Measurements from ENCODE around the gene ANKRD36. TPM values are rescaled to one million over a fixed set of nuclear protein-coding genes. Genes with fewer than 3 reads are reported as not detected.
"Not testable (repeated sequence)": the region's sequence is repeated elsewhere in the genome, so short reads cannot be mapped to it uniquely, and the experiment has no call there.

Gene ANKRD36
- total and polyA plus RNA-seq, 10 of the 15 experiments (the other 5 are each of a cell fraction or from before 2014, with no cell fraction given) = 8.1 to 19.5 (median 13.0) TPM

- H4K20me1 ChIP-seq (ENCODE audit: control insufficient read depth, insufficient read depth); H3K9me3 ChIP-seq (replicated peaks; ENCODE audit: control insufficient read depth, insufficient read depth, low read length); H3K4me2 ChIP-seq (ENCODE audit: control insufficient read depth, insufficient read depth); H3K4me3 ChIP-seq; POLR2A ChIA-PET; ATAC-seq; intact Hi-C loops (cut with micrococcal nuclease; ENCODE audit: unreplicated experiment); FAIRE-seq; RAD21 ChIA-PET (ENCODE audit: unreplicated experiment); CTCF ChIA-PET; H3K27me3 ChIP-seq (replicated peaks in 1 of 2; ENCODE audit: control insufficient read depth in 2 of 2, insufficient read depth in 2 of 2, low read length in 1 of 2); H3K9ac ChIP-seq (ENCODE audit: control insufficient read depth, insufficient read depth, low read length); BruUV-seq (replicated peaks); H2AFZ ChIP-seq (ENCODE audit: control insufficient read depth, low read depth, low read length); H3K27ac ChIP-seq (ENCODE audit: control insufficient read depth, insufficient read depth); H3K4me1 ChIP-seq (ENCODE audit: control insufficient read depth, insufficient read depth, low read length); in situ Hi-C loops (cut with MboI); SMC1A ChIA-PET (ENCODE audit: uncharacterized antibody, unreplicated experiment); H3K79me2 ChIP-seq (ENCODE audit: control insufficient read depth, insufficient read depth, low read length); H3K36me3 ChIP-seq (ENCODE audit: control insufficient read depth in 2 of 2, insufficient read depth in 2 of 2, low read length in 1 of 2); DNase-seq (ENCODE audit: low read depth, low spot score): not testable (repeated sequence)
- peak; percentile 60; the same call in 1 of the 2 replicates for TF ChIP-seq SPI1 (IDR thresholded peaks at IDR 0.05; ENCODE audit: borderline replicate concordance, insufficient read depth, low read depth, low read length)
- 0 out of 2 replicates have a peak, but pooled peaks have one; percentile 8 for TF ChIP-seq RUNX3 (IDR thresholded peaks at IDR 0.05; ENCODE audit: low read length)
- WGBS (ENCODE audit: insufficient coverage, insufficient replicate concordance, low lambda C conversion rate, missing lambda C conversion rate) = 18% methylated on average over 2 of the region's 2 CpGs
These were observed 87.9 kb downstream of the ANKRD36 start for GRCh38 chr2:97200887-97201286.

DNA sequence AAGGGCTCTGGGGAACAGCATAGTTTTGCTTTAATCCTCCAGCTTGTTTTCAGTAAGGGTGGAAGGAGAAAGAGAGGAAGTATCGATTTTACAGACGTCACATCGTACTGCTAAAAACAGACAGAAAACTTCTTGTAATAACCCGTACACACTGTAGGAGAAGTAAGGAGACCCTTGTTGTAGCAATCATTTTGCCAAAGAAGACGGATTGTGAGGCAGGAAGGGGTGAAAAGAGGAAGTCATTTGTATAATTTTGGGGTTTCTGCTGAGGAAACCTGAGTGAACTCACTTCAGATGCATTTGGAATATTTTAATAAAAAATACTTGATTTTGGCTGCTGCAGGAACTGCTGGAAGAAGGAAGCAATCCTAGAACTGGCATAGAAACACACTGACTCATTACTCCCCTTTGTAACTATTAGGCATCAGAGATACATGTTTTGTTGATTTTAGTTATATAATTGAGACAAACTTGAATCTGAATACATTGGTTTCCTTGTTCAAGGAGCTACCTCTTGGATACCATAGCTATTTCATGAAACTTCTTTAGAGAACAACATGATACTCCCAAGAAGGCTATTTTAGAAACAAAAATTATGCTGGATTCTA is 89.8 kb downstream of the ANKRD36 start:
- CTCF ChIA-PET; DNase-seq (ENCODE audit: low read depth, low spot score); ATAC-seq; intact Hi-C loops (cut with micrococcal nuclease; ENCODE audit: unreplicated experiment); SMC1A ChIA-PET (ENCODE audit: uncharacterized antibody, unreplicated experiment); H3K4me2 ChIP-seq (ENCODE audit: control insufficient read depth, insufficient read depth); FAIRE-seq; H4K20me1 ChIP-seq (ENCODE audit: control insufficient read depth, insufficient read depth); RAD21 ChIA-PET (ENCODE audit: unreplicated experiment); H3K27me3 ChIP-seq (replicated peaks in 1 of 2; ENCODE audit: control insufficient read depth in 2 of 2, insufficient read depth in 2 of 2, low read length in 1 of 2); H3K79me2 ChIP-seq (ENCODE audit: control insufficient read depth, insufficient read depth, low read length); H3K36me3 ChIP-seq (ENCODE audit: control insufficient read depth in 2 of 2, insufficient read depth in 2 of 2, low read length in 1 of 2); H3K4me3 ChIP-seq; POLR2A ChIA-PET; H3K4me1 ChIP-seq (ENCODE audit: control insufficient read depth, insufficient read depth, low read length); H3K27ac ChIP-seq (ENCODE audit: control insufficient read depth, insufficient read depth); H2AFZ ChIP-seq (ENCODE audit: control insufficient read depth, low read depth, low read length); H3K9me3 ChIP-seq (replicated peaks; ENCODE audit: control insufficient read depth, insufficient read depth, low read length); in situ Hi-C loops (cut with MboI); H3K9ac ChIP-seq (ENCODE audit: control insufficient read depth, insufficient read depth, low read length): not testable (repeated sequence)
- 84% methylated on average over 5 of the region's 5 CpGs for WGBS (ENCODE audit: insufficient coverage, insufficient replicate concordance, low lambda C conversion rate, missing lambda C conversion rate)
- BruUV-seq (replicated peaks) = TSS peak; percentile 6
